Panc1 (cell line): ENCODE results near the gene PHF2. TPM values are rescaled to one million over a fixed set of nuclear protein-coding genes. Genes with fewer than 3 reads are reported as not detected.

Experiments
- ATAC-seq: fragments of 200-7000 bp; cut with Tn5 transposase; 2 replicates; pipeline ENCODE4 v1.9.1; 2020; ENCODE audit warnings: mild to moderate bottlenecking, moderate library complexity
- BruUV-seq: library from RNA; stranded (reverse); fragments of 400-500 nt; replicated peaks from 2 replicates; lab custom pipeline; 2021; lab: Mats Ljungman, UMichigan
- CTCF ChIA-PET: fragments of 300-600 bp; sonication (Branson Sonifier 250); formaldehyde crosslinking; loops from one replicate; lab custom pipeline; 2022; ENCODE audit warnings: antibody characterized with exemption; lab: Charles Lee
- POLR2A ChIA-PET: fragments of 300-600 bp; sonication (Branson Sonifier 250); formaldehyde crosslinking; loops from one replicate; lab custom pipeline; 2022; ENCODE audit warnings: antibody characterized with exemption; lab: Charles Lee
- DNase-seq: peaks from one replicate; pipeline ENCODE4 v3.0.0-alpha.2; 2010; ENCODE audit warnings: low read depth, low spot score
- H3K27ac ChIP-seq: 2 replicates; pipeline ENCODE4 v1.5.1; 2011; ENCODE audit warnings: mild to moderate bottlenecking, low read length, inconsistent platforms
- H3K27me3 ChIP-seq: fragments of 200-500 bp; sonication (Bioruptor generic); 2 replicates; pipeline ENCODE4 v1.6.0; 2014; ENCODE audit warnings: low read length, inconsistent platforms; ENCODE audit not compliant: control insufficient read depth, insufficient read depth
- H3K36me3 ChIP-seq: fragments of 200-500 bp; sonication (Bioruptor generic); 2 replicates; pipeline ENCODE4 v1.5.1; 2014; ENCODE audit warnings: inconsistent platforms, mild to moderate bottlenecking, low read length, moderate library complexity; ENCODE audit not compliant: control insufficient read depth, insufficient read depth
- H3K4me1 ChIP-seq: 2 replicates; pipeline ENCODE4 v1.5.1; 2011; ENCODE audit warnings: inconsistent platforms, mild to moderate bottlenecking, low read length, moderate library complexity; ENCODE audit not compliant: control insufficient read depth, insufficient read depth
- H3K4me3 ChIP-seq, 2 experiments: 2 replicates each; pipeline ENCODE4 v1.5.1; 2011 to 2012; ENCODE audit warnings: low read depth in 2 of 2, low read length in 2 of 2, mild to moderate bottlenecking in 2 of 2, inconsistent platforms in 1 of 2, moderate library complexity in 1 of 2
- H3K9me3 ChIP-seq: fragments of 200-500 bp; sonication (Bioruptor generic); 2 replicates; pipeline ENCODE4 v1.5.1; 2014; ENCODE audit warnings: low read depth, mild to moderate bottlenecking, inconsistent platforms, low read length, moderate library complexity; ENCODE audit not compliant: control insufficient read depth, insufficient read depth
- CTCF ChIP-seq: fragments of 450-650 bp; IDR thresholded peaks from 2 replicates; pipeline ENCODE4 v1.5.1; 2017; ENCODE audit warnings: mild to moderate bottlenecking
- POLR2AphosphoS5 ChIP-seq: IDR thresholded peaks from 2 replicates; pipeline ENCODE4 v1.6.1; 2012; ENCODE audit warnings: mild to moderate bottlenecking, low read depth, low read length, moderate library complexity
- REST ChIP-seq, 2 experiments: IDR thresholded peaks; 2 replicates each; pipeline ENCODE4 v1.6.1; 2011 to 2012; ENCODE audit warnings: low read depth in 2 of 2, control low read depth in 1 of 2, low read length in 1 of 2, mild to moderate bottlenecking in 1 of 2, moderate library complexity in 1 of 2; ENCODE audit not compliant: insufficient read depth in 1 of 2
- SIN3A ChIP-seq: IDR thresholded peaks from 2 replicates; pipeline ENCODE4 v1.6.1; 2012; ENCODE audit warnings: low read depth, mild to moderate bottlenecking, low read length, moderate library complexity, borderline replicate concordance; ENCODE audit not compliant: insufficient read depth
- TCF7L2 ChIP-seq: IDR thresholded peaks from 2 replicates; pipeline ENCODE4 v1.6.1; 2011; ENCODE audit warnings: mild to moderate bottlenecking, low read depth, low read length, inconsistent platforms
- in situ Hi-C: cut with HindIII; loops from 2 replicates; pipeline ENCODE4 v1.10.0; 2016; ENCODE audit warnings: low sequenced_read_pairs, low pct_unique_long_range_greater_than_20kb
- intact Hi-C: fragments of 100-400 bp; cut with micrococcal nuclease; formaldehyde crosslinking; loops from one replicate; pipeline ENCODE4 v1.10.0; 2022; ENCODE audit not compliant: unreplicated experiment
- total RNA-seq: library from RNA; stranded (reverse); gene quantifications from one replicate; pipeline ENCODE4 v1.2.1, GENCODE V29; 2021; ENCODE audit not compliant: unreplicated experiment

PHF2 gene
- total RNA-seq, 1 experiment from 2014 or later, result 16.6 TPM

GRCh38 chr9:93543117-93543516, 33.3 kb upstream of the PHF2 start:
- no peak overlapping the region for H3K4me3 ChIP-seq
- ATAC-seq (no peak), DNase-seq (no peak)
- in situ Hi-C loops (no loop called here), intact Hi-C loops (no loop called here)
- ChIA-PET CTCF (no interaction called here), POLR2A (no interaction called here)
- no TSS peak for BruUV-seq
- H3K27me3 ChIP-seq, result no peaks in the 10 kb centered on the region
- H3K9me3 ChIP-seq, result no peaks in the 10 kb centered on the region
- H3K4me1 ChIP-seq, result no peaks in the 10 kb centered on the region
- TF ChIP-seq SIN3A (no peak), REST (IDR thresholded peaks at IDR 0.05; ENCODE audit: insufficient read depth in 1 of 2, low read depth in 2 of 2, low read length in 1 of 2) (no peak), TCF7L2 (no peak), POLR2AphosphoS5 (no peak), CTCF (no peak)
- H3K27ac ChIP-seq, result no peak overlapping the region
- peaks cover 2% of the 10 kb centered on the region; the same call in 1 of the 2 replicates for H3K36me3 ChIP-seq

- POLR2A ChIA-PET, result no interaction called here
- in situ Hi-C loops, result no loop called here
- Histone ChIP-seq H3K4me1 (no peaks in the 10 kb centered on the region), H3K27ac (no peak overlapping the region), H3K4me3 (no peak overlapping the region), H3K36me3 (peaks cover 6% of the 10 kb centered on the region), H3K9me3 (no peaks in the 10 kb centered on the region), H3K27me3 (no peaks in the 10 kb centered on the region)
- no peak for TF ChIP-seq TCF7L2
- no peak for TF ChIP-seq CTCF
- no peak for TF ChIP-seq REST (IDR thresholded peaks at IDR 0.05; ENCODE audit: insufficient read depth in 1 of 2, low read depth in 2 of 2, low read length in 1 of 2)
- no peak for DNase-seq
- no peak for ATAC-seq
- CTCF ChIA-PET, result no interaction called here
- intact Hi-C loops, result no loop called here
- BruUV-seq, result no TSS peak
Measured at GRCh38 chr9:93546356-93546755, 30.0 kb upstream of the PHF2 start.
